Measurements from ENCODE around the gene SEMA3E.

DNA sequence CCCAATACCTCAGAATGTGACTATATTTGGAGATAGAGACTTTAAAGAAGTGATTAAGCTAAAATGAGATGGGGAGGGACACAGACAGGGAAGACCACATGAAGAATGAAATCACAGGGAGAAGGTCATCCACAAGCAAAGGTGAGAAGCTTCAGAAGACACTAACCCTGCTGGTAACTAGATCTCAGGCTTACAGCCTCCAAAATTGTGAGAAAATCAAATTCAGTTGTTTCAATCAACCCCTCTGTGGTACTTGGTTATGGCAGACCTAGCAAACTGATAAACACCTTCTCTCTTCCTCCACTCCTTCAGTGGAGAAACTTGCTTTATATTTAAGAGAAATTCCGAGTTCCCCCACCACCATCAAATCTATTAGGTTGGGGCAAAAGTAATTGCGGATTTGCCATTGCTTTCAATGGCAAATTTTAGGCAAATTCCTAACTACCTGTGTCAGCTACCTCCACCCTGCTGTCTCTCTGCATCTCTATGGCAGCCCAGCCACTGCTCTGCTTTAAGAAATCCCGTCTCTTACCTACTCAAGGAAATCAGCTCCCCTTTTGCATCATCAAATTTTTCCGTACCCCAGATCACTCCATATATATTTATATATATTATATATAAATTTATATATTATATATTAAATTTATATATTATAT lies 38.2 kb downstream of the SEMA3E start:
- TF ChIP-seq, protein P1, sequence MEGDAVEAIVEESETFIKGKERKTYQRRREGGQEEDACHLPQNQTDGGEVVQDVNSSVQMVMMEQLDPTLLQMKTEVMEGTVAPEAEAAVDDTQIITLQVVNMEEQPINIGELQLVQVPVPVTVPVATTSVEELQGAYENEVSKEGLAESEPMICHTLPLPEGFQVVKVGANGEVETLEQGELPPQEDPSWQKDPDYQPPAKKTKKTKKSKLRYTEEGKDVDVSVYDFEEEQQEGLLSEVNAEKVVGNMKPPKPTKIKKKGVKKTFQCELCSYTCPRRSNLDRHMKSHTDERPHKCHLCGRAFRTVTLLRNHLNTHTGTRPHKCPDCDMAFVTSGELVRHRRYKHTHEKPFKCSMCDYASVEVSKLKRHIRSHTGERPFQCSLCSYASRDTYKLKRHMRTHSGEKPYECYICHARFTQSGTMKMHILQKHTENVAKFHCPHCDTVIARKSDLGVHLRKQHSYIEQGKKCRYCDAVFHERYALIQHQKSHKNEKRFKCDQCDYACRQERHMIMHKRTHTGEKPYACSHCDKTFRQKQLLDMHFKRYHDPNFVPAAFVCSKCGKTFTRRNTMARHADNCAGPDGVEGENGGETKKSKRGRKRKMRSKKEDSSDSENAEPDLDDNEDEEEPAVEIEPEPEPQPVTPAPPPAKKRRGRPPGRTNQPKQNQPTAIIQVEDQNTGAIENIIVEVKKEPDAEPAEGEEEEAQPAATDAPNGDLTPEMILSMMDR (IDR thresholded peaks at IDR 0.05), result no peak
- TF ChIP-seq CBFB (CRISPR knock-in tag; IDR thresholded peaks at IDR 0.05; ENCODE audit: low read depth), result no peak
- TF ChIP-seq, protein P2, sequence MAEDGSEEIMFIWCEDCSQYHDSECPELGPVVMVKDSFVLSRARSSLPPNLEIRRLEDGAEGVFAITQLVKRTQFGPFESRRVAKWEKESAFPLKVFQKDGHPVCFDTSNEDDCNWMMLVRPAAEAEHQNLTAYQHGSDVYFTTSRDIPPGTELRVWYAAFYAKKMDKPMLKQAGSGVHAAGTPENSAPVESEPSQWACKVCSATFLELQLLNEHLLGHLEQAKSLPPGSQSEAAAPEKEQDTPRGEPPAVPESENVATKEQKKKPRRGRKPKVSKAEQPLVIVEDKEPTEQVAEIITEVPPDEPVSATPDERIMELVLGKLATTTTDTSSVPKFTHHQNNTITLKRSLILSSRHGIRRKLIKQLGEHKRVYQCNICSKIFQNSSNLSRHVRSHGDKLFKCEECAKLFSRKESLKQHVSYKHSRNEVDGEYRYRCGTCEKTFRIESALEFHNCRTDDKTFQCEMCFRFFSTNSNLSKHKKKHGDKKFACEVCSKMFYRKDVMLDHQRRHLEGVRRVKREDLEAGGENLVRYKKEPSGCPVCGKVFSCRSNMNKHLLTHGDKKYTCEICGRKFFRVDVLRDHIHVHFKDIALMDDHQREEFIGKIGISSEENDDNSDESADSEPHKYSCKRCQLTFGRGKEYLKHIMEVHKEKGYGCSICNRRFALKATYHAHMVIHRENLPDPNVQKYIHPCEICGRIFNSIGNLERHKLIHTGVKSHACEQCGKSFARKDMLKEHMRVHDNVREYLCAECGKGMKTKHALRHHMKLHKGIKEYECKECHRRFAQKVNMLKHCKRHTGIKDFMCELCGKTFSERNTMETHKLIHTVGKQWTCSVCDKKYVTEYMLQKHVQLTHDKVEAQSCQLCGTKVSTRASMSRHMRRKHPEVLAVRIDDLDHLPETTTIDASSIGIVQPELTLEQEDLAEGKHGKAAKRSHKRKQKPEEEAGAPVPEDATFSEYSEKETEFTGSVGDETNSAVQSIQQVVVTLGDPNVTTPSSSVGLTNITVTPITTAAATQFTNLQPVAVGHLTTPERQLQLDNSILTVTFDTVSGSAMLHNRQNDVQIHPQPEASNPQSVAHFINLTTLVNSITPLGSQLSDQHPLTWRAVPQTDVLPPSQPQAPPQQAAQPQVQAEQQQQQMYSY (CRISPR knock-in tag; IDR thresholded peaks at IDR 0.05), result no peak
- no peak for TF ChIP-seq ATF1 (CRISPR knock-in tag; IDR thresholded peaks at IDR 0.05)
- TF ChIP-seq ESRRA (CRISPR knock-in tag; IDR thresholded peaks at IDR 0.05; ENCODE audit: borderline replicate concordance), result no peak
- TF ChIP-seq, protein P3, sequence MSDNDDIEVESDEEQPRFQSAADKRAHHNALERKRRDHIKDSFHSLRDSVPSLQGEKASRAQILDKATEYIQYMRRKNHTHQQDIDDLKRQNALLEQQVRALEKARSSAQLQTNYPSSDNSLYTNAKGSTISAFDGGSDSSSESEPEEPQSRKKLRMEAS (CRISPR knock-in tag; IDR thresholded peaks at IDR 0.05), result no peak
